Cerebellar nuclear complex (tissue), 1 donor: ENCODE data around the gene RBM27.
"Not testable (repeated sequence)": the region's sequence is repeated elsewhere in the genome, so short reads cannot be mapped to it uniquely, and the experiment has no call there.

Experiments
- DNase-seq, 2 experiments: peaks; one replicate each; lab custom pipeline; 2025; lab: John Stamatoyannopoulos, UW

RBM27 gene, protein sequence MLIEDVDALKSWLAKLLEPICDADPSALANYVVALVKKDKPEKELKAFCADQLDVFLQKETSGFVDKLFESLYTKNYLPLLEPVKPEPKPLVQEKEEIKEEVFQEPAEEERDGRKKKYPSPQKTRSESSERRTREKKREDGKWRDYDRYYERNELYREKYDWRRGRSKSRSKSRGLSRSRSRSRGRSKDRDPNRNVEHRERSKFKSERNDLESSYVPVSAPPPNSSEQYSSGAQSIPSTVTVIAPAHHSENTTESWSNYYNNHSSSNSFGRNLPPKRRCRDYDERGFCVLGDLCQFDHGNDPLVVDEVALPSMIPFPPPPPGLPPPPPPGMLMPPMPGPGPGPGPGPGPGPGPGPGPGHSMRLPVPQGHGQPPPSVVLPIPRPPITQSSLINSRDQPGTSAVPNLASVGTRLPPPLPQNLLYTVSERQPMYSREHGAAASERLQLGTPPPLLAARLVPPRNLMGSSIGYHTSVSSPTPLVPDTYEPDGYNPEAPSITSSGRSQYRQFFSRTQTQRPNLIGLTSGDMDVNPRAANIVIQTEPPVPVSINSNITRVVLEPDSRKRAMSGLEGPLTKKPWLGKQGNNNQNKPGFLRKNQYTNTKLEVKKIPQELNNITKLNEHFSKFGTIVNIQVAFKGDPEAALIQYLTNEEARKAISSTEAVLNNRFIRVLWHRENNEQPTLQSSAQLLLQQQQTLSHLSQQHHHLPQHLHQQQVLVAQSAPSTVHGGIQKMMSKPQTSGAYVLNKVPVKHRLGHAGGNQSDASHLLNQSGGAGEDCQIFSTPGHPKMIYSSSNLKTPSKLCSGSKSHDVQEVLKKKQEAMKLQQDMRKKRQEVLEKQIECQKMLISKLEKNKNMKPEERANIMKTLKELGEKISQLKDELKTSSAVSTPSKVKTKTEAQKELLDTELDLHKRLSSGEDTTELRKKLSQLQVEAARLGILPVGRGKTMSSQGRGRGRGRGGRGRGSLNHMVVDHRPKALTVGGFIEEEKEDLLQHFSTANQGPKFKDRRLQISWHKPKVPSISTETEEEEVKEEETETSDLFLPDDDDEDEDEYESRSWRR

DNA sequence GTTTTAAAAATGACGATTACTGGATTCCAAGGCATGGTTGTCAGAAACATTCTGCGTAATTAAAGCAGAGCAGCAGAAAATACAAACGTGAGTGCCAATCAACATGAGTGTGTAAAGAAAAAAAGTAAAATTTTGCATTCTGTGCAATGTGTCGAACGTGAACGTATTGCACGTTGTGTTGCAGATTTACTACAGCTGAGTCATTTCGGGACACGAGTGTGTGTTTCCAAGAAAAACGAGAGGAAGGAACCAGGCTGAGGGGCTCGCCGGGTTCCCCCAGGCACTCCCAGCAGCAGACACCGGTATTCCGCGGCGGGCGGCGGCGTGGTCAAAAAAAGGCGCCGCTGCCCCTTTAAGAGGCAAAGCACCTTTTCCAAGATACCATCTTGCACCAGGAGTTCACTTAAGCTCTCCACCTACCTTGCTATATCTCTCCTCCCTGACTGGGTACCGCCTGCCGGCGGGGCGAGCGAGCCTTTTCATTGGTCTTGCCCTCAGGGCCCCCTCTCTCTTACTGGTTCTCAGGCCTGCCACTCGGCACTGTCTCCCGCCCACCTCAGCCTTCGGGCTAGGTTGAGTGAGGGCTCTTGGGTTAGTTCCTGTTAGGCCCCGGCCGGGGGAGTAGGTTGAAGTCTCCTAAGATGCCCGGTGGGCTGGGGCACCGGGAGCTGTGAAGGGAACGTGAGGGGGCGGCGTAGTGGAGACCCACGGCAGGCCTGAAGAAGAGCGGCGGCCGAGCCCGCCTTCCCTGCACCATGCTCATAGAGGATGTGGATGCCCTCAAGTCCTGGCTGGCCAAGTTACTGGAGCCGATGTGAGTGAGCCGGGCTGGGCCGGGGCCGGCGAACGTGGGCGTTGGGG is at the start of gene RBM27:
Gene RBM27, plus strand, starts transcription at position 595 of the 861 bp plus-strand sequence. Its CDS starts 161 bp downstream, at position 756.
- peak; percentile 86 to 97 for DNase-seq

DNA sequence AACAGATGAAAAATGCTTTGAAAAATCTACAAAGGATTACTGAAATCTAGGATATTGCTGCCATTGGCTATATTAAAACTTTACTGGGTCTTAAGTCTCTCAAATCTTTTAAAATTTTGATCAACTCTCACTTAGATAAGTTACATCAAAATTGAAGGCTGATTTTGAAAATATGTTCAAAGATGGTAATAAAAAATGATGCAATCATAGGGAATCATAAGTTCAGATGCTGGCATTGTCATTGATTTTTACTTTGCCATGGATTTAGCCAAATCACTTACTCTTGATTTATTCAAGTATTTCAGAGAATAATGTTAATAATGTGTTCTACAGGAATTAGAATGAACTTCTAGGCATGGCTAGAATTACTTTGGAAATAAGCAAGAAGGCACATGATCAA is 45.1 kb upstream of the RBM27 start:
- no peak for DNase-seq

DNA sequence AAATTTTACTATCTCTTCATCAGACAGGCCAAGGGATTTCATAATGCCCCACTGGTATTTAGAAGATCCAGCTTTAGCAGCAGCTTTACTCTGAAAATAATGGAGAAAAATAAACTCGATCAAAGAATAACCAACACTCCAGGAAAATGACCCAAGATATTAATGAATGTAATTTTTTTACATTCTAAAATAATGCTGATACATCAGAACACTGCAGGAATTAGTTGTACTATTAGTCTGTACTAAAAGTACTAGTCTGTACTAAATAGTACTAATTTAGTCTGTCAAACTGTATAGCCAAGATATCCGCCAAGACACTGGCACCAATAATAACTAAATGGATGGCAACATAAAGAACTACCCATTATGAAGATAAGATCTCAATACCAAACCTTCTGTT is 39.0 kb upstream of the RBM27 start:
- DNase-seq: no peak

DNA sequence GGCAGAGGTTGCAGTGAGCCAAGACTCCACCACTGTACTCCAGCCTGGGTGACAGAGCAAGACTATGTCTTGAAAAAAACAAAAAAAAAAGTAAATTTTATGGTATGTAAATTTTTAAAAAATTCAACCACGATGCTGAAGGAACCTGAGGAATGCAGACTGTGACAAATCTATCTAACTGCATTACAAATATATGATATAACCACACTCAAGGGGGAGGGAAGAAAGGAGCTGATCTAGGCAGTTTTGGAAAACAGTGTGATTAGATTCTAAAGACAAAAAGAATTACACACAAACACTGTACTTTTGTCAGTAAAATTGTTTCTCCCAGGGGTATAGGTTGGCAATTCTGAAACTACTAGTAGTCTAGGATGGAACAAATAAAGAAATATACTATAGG is 37.9 kb upstream of the RBM27 start:
- no peak for DNase-seq

DNA sequence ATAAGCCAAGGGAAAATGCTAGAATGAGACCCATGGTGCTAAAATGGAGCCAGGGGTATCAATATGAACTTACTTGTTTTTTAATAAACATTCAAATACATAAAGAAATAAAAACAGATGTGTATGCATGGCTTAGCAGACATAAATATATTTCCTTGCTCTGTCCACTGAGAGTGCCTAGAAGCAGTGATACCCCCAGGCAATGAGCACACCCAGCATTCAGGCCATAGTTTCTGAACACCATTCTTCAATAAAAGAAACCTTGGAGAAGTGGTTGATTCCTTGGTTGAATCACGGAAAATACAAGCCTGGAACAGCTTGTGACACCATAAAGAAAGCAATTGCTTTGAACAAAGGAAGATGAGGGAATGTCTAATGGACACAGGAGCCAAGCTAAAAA is 37.5 kb upstream of the RBM27 start:
- DNase-seq: no peak

DNA sequence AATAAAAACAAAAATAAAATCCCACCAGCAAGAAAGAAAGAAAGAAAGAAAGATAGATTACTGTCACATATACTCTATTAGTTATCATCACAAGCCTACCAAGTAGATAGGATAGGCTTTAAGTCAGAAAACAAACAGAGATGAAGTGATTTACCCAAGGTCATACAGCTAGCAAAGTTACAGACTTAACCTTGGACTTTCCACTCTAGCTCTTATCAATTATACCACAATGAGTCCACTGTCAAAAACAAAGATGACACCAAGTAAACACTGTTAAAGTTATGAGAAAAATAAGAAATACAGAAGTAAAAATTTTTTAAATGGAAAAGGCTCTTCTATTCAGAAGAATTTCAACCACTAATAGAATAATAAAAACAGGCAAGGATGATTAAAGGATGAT is 34.3 kb upstream of the RBM27 start:
- DNase-seq: no peak

DNA sequence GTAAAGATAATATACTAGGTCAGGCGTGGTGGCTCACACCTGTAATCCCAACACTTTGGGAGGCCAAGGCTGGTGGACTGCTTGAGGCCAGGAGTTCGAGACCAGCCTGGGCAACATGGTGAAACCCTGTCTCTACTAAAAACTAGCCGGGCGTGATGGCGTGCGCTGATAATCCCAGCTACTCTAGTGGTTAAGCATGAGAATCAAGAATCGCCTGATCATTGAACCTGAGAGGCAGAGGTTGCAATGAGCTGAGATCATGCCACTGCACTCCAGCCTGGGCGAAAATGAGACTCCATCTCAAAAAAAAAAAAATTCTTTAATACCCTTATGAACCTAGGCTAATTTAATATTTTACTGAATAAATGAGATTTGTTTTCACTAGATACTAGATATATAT is 30.4 kb upstream of the RBM27 start:
- not testable (repeated sequence) for DNase-seq

DNA sequence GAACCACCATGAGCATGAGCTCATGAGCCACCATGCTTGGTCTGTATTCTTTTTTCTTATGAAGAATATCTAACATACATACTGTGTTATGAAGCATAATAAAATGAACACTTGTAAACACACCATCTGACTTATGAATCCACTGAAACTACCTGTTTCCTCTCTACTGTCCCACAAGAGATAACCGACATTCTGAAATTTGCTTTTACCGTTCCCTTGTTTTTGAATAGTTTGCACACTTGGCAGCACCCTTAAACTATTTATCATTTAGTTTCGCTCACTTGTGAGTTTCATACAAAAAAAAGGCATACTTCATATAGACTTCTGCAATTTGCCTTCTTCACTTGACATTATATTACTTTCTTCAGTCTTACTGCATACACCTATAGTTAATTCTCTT is 29.8 kb upstream of the RBM27 start:
- no peak for DNase-seq

DNA sequence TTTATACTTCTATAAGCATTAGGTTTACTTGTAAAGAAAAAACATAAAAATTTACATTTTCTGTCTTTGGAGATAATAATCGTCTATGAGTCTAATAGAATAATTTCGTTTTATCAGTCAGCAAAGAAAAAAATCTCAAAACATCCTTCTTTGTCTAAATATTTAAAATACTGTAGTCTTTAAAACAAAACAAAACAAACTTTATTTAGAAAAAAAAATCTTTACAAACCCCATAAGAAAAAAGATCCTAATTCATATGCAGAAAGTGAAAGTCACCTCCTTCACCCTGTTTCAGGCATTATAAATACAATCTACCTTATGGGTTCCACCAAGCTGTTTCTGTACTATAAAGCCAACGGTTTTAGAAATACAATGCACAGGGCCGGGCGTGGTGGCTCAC is 26.6 kb upstream of the RBM27 start:
- DNase-seq: no peak

DNA sequence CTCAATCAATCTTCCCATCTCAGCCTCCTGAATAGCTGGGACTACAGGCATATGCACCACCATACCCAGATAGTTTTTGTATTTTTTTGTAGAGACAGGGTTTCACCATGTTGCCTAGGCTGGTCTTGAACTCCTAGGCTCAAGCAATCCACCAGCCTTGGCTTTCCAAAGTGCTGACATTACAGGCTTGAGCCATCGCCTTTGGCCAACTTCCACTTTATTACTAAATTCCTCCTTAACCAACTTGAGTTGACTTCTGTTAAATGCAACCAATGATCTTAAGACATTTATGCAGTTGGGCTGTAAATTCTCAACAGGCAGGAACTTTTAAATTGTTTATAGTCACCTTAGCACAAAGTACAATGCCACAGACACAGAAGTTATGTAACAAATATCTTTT is 23.7 kb upstream of the RBM27 start:
- no peak for DNase-seq

DNA sequence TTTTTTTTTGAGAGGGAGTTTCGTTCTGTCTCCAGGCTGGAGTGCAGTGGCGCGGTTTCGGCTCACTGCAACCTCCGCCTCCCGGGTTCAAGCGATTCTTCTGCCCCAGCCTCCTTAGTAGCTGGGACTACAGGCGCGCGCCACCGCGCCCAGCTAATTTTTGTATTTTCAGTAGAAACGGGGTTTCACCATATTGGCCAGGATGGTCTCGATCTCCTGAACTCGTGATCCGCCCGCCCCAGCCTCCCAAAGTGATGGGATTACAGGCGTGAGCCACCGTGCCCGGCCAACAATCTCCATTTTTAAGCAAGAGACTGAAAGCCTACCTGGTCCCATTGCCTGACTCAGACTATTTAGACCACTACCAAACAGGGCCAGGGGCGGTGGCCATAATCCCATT is 20.0 kb upstream of the RBM27 start:
- DNase-seq: not testable (repeated sequence)

DNA sequence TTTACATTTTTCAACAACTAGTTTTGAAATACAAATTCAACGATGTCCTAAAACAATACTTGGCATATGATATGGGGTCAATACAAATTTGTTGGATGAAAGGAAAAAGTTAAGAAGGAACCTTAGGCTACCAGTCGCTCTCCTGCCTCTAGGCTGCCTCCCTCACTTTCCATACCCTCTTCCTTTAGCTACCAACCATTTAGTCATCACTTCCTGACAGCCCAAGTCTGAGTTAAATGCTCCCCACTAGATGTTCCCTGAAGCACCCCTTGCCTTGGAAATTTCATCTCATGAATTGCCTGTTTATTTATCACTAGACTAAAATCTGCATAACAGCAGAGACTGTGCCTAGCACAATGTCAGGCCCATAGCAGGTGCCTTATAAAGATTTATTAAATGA is 18.2 kb upstream of the RBM27 start:
- DNase-seq: no peak

DNA sequence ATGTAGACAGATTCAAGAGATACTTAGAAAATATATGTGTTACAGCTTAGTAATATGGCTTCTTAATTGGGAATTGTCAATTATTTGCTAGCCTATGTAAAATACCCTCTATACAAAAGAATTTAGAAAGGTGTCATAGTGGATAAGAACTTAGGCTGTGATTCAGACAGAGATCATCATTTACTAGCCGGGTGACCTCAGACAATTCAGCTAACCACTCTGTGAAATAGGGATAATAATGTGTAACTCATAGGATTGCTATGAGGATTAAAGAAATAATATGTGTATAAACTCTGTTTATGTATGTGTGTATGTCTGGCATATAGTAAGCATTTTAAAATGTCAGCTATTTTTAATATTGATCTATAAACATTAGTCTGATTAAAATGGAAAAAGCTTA is 15.0 kb upstream of the RBM27 start:
- DNase-seq: no peak

DNA sequence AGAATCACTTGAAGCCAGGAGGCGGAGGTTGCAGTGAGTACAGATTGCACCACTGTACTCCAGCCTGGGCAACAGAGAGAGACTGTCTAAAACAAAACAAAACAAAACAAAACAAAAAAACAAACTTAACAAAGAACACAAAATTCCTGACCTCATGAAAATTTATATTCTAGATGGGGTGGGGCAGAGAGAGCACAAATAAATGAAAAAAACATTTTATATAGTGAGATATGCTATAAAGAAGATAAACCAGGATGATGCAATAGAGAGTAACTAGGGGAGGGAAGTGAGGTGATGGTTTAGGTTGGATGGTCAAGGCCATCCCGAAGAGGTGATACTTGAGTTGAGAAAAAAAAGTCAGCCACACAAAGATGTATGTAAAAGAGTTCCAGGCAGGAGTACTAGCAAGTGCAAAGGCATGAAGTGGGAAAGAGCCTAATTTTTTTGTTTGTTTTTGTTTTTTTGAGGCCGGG is 10.8 kb upstream of the RBM27 start:
- DNase-seq: no peak

DNA sequence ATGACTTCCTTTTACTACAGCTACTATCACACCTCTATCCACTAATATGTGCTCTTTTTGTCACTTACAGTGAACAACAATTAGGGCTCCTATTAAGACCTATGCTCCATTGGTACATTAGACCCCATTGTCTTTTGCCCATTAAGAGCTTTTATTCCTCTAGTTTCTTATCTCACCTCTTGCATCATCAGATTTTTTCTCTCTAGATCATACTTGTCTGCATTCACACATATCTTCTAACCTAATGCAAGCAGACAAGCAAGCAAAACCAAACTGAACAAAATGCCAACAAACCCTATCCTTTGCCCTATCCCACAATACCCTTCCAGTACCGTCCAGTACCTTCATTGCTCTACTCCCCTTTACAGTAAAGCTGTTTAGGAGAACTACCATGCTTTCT is 10.1 kb upstream of the RBM27 start:
- no peak for DNase-seq

DNA sequence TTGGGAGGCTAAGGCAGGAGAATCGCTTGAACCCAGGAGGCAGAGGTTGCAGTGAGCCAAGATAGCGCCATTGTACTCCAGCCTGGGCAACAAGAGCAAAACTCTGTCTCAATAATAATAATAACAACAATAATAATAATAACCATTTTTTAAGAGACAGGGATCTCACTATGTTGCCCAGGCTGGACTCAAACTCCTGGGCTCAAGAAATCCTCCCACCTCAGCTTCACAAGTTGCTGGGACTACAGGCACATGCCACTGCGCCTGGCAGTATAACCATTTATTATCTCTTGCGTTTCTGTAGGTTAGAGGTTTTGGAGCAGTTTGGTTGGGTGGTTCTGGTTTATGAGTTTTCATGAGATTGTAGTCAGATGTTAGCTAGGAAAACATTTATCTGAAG is 8.4 kb upstream of the RBM27 start:
- not testable (repeated sequence) for DNase-seq

DNA sequence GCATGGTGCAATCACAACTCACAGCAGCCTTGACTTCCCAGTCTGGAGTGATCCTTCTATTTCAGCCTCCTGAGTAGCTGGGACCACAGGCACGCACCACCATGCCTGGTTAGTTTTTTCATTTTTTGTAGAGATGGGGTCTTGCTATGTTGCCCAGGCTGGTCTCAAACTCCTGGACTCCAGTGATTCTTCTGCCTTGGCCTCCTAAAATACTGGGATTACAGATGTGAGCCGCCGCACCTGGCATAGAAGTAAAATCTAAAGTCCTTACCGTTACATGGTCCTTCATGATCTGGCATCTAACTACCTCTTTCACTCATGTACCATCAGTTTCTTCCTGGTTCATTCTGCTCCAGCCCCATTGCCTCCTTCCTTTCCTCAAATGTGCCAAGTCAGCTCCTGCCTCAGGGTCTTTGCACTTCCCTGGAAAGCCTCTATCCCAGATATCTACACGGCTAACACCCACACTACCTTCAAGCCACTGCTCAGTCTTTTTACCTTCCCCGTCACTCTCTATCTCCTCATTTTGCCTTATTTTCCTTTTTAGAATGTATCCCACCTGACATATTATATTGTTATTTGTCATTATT is 6.9 kb upstream of the RBM27 start:
- no peak for DNase-seq

DNA sequence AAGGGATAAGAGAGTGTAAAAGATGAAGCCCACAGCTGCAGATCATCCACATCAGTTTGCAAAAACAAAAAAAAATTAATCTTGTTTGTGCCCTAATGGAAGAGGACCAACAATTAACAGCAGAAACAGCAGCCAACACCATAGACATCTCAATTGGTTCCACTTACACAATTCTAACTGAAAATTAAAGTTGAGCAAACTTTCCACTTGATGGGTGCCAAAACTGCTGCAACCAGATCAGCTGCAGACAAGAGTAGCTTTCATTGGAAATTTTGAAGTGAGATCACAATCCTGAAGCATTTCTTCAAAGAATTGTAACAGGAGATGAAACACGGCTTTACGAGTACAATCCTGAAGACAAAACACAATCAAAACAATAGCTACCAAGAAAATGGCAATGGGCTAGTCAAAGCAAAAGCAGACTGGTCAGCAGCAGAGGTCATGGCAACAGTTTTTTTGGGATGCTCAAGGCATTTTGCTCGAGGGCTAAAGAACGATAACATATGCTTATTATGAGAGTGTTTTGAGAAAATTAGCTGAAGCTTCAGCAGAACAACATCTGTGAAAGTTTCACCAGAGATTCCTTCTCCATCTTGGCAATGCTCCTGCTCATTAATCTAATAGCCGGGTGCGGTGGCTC is 4.1 kb upstream of the RBM27 start:
- DNase-seq: no peak

DNA sequence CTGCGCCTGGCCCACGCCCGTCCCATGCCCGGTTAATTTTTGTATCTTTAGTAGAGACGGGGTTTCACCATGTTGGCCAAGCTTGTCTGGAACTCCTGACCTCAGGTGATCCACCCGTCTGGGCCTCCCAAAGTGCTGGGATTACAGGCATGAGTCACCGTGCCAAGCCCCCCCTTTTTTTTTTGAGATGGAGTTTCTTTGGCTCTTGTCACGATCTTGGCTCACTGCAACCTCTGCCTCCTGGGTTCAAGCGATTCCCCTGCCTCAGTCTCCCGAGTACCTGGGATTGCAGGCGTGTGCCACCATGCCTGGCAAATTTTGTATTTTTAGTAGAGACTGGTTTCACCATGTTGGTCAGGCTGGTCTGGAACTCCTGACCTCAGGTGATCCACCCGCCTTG is 1.6 kb upstream of the RBM27 start:
- not testable (repeated sequence) for DNase-seq

DNA sequence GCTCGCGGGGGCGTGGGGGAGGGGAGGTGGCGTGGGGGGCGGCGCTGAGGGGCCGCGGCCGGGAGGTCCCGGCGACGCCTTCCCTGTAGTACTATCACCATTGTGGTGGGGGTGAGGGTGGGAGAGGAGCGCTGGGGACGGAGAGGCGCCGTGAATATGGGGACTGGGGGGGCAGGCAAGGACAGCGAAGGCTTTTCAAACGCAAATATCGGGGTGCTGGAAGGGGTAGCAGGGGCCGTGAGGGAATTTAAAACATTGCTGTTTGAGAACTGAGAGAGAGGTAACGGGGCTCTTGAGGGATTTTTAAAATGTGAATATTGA is 427 bp downstream of the RBM27 start:
- no peak for DNase-seq
